Skin epidermis (tissue), 12 donors: ENCODE data around the gene CPNE7.
"Not testable (repeated sequence)": the region's sequence is repeated elsewhere in the genome, so short reads cannot be mapped to it uniquely, and the experiment has no call there.

ENCODE experiments used
- H3K27ac ChIP-seq, 21 experiments: fragments of 200-600 bp; sonication (generic) in 11 of 21; one replicate each; pipeline ENCODE4 v1.5.0; 2020; ENCODE audit warnings: mild to moderate bottlenecking in 3 of 21, inconsistent platforms in 2 of 21, moderate library complexity in 2 of 21
- H3K4me3 ChIP-seq, 7 experiments: fragments of 200-600 bp; sonication (generic) in 2 of 7; one replicate each; pipeline ENCODE4 v1.5.0; 2020; ENCODE audit warnings: inconsistent platforms in 2 of 7, mild to moderate bottlenecking in 2 of 7, moderate library complexity in 1 of 7

The CPNE7 gene

GRCh38 chr16:89581045-89581695 lies 5.6 kb downstream of the CPNE7 start:
- no peak overlapping the region for H3K4me3 ChIP-seq
- no peak overlapping the region for H3K27ac ChIP-seq

GRCh38 chr16:89581861-89582563 lies 6.5 kb downstream of the CPNE7 start:
- H3K27ac ChIP-seq, result peak overlapping the region in 4 of 21 experiments; percentile 2 to 65 (median 36)
- no peak overlapping the region for H3K4me3 ChIP-seq

- Histone ChIP-seq H3K4me3 (no peak overlapping the region), H3K27ac (peak overlapping the region in 4 of 21 experiments; percentile 2 to 65 (median 36))
Observed at GRCh38 chr16:89582614-89583196, 7.1 kb downstream of the CPNE7 start.

GRCh38 chr16:89583197-89583894 lies 7.8 kb downstream of the CPNE7 start:
- Histone ChIP-seq H3K4me3 (no peak overlapping the region), H3K27ac (no peak overlapping the region)

GRCh38 chr16:89583895-89584644 lies 8.5 kb downstream of the CPNE7 start:
- H3K27ac ChIP-seq, result no peak overlapping the region
- no peak overlapping the region for H3K4me3 ChIP-seq

- H3K4me3 ChIP-seq, result no peak overlapping the region
- H3K27ac ChIP-seq, result no peak overlapping the region
Observed at GRCh38 chr16:89584768-89585549, 9.4 kb downstream of the CPNE7 start.

GRCh38 chr16:89586218-89586617 lies 10.7 kb downstream of the CPNE7 start:
- H3K27ac ChIP-seq, result no peak overlapping the region
- H3K4me3 ChIP-seq, result no peak overlapping the region

GRCh38 chr16:89586853-89587252 lies 11.3 kb downstream of the CPNE7 start:
- H3K4me3 ChIP-seq, result no peak overlapping the region

GRCh38 chr16:89587676-89588075 lies 12.1 kb downstream of the CPNE7 start:
- H3K27ac ChIP-seq, H3K4me3 ChIP-seq: not testable (repeated sequence)

More at GRCh38 chr16:89586853-89587252, 11.3 kb downstream of the CPNE7 start:
- no peak overlapping the region for H3K27ac ChIP-seq

GRCh38 chr16:89588413-89589109 lies 13.0 kb downstream of the CPNE7 start:
- Histone ChIP-seq H3K27ac (no peak overlapping the region), H3K4me3 (no peak overlapping the region)

- H3K4me3 ChIP-seq, result no peak overlapping the region
Observed at GRCh38 chr16:89589241-89589926, 13.8 kb downstream of the CPNE7 start.

GRCh38 chr16:89593841-89594240 lies 18.3 kb downstream of the CPNE7 start:
- Histone ChIP-seq H3K4me3 (no peak overlapping the region), H3K27ac (peak overlapping the region in 3 of 21 experiments; percentile 19 to 67 (median 39))

More at GRCh38 chr16:89589241-89589926, 13.8 kb downstream of the CPNE7 start:
- H3K27ac ChIP-seq, result no peak overlapping the region

- no peak overlapping the region for H3K27ac ChIP-seq
- no peak overlapping the region for H3K4me3 ChIP-seq
Observed at GRCh38 chr16:89595330-89596060, 19.9 kb downstream of the CPNE7 start.

GRCh38 chr16:89596061-89596689 lies 20.6 kb downstream of the CPNE7 start:
- no peak overlapping the region for H3K4me3 ChIP-seq
- no peak overlapping the region for H3K27ac ChIP-seq

- H3K27ac ChIP-seq, result no peak overlapping the region
- H3K4me3 ChIP-seq, result no peak overlapping the region
Observed at GRCh38 chr16:89596957-89597649, 21.5 kb downstream of the CPNE7 start.

GRCh38 chr16:89598199-89598598 lies 22.6 kb downstream of the CPNE7 start:
- Histone ChIP-seq H3K4me3 (no peak overlapping the region), H3K27ac (no peak overlapping the region)
